HG02885 (cell line): Measurements from ENCODE around the gene C8G.

Experiments used
- ATAC-seq: cut with Tn5 transposase; IDR thresholded peaks from one replicate; pipeline ENCODE4 v1.9.1; 2021; ENCODE audit warnings: mild to moderate bottlenecking; ENCODE audit not compliant: unreplicated experiment, poor library complexity

Gene C8G

DNA sequence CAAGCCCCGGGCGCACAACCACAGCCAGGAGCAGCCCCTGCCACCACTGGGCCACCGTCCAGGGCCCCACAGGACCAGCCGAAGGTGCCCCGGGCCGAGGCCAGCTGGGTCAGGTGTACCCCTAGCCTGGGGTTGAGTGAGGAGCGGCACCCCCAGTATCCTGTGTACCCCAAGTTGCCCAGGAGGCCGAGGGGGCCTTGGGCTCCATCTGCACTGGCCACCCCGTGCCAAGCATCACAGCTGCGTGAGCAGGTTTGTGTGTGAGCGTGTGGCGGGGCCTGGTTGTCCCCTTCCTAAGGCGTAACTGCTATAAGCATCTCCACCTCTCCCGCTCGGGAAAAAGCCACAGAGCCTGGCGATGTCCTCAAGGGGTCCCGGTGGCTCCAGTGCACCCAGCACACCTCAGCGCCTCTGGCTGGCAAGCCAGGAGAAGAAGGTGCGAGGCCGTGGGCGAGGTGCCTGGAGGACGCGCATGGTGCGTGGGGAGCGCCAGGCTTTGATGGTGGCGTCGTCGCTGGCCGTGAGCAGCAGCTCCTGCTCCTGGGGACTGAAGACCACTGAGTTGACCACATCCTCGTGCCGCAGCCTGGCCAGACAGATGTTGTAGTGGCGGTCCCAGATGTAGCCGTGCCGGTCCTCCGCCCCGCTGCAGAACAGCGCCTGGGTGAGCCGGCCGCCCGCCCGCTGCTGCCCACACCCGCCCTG is 4.4 kb upstream of the C8G start:
- ATAC-seq = no peak

DNA sequence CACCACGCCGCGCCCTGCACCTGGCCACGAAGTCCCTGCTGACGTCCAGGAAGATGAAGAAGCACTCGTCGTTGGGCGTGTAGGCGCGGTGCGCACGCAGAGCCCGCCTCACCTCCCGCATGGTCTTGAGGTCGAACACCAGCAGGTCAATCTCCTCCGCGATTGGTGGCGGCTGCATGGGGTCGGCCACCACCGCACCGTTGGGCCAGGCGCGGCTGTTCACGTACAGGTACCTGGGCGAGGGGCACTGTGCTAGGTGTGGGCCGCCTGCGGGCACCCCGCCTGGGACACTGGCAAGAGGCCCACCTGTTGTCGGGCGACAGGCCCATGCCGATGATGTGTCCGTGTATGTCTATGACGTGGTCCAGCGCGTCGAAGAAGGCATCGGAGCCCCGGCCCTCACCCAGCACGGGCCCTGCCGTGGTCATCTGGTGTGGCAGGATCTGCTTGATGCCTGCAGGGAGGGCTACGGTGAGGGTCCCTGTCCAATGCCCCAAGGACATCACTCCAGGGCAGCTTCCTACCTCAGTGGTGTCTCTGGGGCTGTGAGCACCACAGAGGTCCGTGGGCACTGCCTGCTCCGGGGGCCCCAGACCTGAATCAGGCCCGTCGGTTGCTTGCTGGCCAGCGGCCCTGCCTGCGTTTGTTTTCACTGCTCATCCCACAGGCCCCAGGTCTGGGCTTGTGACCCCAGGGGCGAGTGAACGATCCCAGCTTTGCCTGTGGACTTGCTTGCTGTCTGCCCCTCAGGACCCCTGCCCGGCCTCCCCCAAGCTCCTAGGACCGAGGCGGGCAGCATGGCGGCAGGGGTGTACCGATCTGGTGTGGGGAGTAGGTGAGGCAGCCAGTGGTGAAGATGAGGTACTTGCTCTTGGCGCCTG is 3.6 kb upstream of the C8G start:
- ATAC-seq = no peak

DNA sequence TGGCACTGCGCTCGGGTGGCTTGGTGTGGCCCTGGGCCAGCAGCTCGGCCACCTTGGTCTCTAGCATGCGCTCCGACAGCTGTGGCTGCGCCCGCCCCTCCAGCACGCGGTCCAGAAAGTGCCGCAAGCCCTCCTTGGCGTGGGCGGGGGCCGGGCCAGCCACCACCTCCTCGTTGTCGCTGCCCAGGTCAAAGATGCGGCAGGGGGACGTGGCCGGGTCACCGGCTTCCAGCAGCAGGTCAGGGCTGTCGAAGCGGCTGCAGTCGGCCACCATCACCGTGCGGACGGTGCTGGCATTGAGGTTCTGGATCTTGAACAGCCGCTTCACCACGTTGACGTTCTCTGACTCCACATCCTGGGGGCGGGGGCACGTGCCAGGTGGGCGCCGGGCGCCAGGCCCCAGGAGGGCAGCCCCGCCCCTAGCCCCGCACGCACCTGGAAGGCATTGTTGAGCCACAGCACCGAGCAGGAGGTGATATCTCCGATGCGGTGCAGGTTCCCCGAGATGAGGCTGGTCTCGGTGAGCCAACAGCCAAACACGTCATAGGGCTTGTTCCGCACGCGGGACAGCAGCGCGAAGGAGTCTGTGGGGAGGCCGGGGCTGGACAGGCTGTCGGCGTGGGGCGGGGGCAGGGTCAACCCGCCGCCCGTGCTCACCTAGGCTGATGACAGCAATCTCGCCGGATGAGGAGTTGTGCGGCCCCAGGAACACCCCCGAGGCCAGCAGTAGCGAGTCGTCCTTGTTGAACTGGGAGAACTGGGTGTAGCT is 2.7 kb upstream of the C8G start:
- no peak for ATAC-seq

DNA sequence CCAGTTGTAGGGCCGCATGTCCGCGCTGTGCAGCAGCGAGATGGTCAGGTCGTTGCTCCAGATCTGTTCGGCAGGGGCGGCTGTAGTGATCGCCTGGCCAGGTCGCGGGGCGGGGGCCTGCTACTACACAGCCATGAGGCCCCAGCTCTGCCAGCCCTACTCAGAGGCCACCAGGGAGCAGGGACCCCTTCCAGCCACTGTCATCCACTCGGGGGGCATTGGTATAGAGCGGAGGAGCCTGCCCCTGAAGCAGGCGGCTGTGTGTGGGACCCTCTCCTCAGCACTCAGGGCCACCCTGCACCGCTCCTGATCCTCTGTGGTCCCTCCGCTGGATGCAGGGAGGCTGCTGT is 2.2 kb upstream of the C8G start:
- no peak for ATAC-seq

DNA sequence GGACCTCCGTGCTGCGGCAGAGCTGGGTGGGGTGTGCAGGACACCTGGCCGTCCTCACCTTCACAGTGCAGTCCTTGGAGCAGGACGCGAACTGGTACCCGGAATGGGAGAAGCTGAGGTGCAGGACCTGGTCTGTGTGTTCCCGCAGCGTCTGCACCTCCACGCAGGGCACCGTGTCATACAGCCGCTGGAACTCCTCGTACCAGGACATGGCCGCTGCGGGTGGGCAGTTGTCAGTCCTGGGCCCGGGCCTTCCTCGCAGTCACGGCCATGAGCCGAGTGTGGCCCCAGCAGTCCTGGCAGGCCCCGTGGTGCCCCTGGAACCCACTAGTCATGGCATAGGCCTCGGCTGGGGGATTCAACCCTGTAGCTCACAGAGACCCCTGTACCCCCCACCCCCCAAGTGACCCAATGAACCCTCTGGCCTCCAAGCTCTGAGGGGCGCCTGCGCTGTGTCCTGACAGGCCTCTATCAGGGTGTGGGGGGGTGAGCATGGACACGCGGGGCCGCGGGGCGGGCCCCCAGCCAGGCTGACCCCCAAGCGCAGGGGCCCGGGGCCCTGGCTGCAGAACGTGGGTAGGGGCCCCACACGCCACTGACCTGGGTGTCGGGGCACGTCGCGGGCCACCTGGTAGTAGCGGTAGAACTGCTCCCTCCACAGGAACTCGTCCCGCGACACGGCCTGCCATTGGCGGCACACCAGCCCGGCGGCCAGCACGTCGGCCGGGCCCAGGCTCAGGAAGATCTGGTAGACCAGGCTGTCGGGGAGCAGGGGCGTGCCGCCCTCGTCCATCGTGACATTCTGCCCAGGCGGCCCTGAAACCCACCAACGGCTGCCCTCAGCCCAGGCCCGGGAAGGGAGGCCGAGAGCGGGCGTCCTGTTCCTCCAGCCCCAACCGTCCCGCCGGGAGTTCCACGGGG is 1.5 kb upstream of the C8G start:
- peak; percentile 27 for ATAC-seq

DNA sequence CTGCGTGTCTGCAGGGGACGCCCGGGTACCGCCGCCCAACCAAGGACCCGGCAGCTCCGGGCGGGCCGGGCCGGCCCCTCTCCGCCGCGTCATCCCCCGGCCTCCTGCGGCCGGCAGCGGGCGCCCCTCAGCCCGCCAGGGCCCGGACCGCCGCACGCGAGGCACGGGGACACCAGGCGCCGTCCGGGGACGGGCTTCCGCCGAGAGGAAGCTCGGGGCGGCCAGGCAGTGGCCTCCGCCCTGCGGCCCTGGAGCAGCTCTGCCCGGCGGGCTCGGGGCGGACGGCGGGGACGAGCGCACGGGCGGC is 878 bp upstream of the C8G start:
- peak; percentile 38 for ATAC-seq

DNA sequence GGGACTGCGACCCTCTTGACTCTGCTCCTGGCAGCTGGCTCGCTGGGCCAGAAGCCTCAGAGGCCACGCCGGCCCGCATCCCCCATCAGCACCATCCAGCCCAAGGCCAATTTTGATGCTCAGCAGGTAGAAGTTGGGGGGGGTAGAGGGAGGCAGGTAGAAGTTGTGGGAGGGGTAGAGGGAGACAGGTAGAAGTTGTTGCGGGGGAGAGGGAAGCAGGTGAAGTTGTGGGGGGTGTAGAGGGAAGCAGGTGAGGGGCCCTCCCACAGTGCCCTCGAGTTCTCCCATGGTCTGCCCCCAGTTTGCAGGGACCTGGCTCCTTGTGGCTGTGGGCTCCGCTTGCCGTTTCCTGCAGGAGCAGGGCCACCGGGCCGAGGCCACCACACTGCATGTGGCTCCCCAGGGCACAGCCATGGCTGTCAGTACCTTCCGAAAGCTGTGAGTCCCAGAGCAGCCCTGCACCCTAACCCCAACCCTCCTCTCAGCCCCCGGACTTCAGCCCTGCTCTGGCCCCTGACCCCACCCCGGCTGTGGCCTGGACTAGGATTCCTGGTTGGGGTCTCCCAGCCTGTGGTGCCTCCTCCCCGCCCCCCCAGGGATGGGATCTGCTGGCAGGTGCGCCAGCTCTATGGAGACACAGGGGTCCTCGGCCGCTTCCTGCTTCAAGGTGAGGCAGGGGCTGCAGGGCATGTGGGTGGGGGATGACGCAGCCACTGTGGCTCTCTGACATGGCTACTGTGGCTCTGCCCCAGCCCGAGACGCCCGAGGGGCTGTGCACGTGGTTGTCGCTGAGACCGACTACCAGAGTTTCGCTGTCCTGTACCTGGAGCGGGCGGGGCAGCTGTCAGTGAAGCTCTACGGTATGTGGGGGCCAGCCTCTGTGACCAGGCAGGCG is 537 bp downstream of the C8G start:
- no peak for ATAC-seq

DNA sequence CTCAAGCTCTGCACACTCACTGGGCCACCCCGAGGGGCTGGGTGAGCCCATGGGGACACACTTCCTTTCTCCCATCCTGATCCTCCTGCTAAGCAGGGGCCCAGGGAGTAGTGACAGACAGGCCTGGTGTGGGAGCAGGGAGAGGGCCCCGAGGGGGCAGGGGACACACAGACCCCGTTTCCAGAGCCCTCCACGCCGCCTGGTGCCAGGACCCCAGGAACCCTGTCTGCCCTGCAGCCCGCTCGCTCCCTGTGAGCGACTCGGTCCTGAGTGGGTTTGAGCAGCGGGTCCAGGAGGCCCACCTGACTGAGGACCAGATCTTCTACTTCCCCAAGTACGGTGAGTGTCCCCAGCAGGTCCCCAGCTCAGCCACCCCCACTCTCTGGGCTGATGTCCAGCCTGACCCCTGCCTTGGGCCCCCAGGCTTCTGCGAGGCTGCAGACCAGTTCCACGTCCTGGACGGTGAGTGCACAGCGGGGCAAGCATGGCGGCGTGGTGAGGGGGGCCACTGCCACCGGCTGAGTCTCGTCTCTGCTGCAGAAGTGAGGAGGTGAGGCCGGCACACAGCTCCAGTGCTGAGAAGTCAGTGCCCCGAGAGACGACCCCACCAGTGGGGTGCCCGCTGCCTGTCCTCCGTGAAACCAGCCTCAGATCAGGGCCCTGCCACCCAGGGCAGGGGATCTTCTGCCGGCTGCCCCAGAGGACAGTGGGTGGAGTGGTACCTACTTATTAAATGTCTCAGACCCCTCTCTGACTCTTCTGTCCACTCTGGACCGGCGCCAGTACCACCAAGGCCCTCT is 1.4 kb downstream of the C8G start:
- ATAC-seq = no peak

DNA sequence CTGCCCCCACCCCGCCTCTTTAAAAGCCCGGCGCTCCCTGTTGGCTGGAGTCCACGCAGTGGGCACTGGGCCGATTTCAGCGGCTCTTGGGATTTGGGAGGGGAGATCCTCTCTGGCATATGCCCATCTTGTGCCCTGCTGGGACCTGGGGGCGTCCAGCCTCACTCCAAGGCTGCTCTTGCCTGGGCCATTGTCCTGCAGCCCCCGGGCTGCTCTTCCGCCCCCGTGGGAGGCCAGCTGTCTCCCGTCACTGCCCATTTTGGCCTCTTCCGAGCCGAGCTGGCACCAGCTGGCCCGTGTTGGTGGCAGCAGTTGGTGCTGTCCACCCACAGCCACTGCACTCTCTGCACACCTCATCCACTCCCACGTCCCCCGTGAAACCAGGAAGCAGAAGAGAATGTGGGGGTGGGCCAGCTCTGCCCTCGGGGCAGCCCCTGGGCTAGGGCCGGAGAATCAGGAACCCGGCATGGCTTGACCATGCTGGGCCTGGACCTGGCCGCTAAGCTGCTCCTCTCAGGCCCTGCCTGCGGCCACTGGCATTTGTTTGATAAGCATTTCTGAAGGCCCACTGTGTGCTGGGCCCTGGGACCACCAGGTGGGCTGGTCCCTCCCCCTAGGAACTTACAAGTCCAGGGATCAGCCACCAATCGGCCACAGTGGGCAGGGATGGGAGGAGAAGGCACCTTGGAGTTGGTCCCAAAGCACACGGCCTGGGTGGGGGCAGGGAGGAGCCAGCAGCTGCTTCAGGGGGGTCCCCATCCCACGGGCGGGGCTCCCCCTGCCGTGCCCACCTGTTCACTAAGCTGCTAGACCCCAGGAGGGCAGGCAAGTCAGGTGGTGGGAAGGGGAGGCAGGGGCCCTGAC is 2.2 kb downstream of the C8G start:
- no peak for ATAC-seq

DNA sequence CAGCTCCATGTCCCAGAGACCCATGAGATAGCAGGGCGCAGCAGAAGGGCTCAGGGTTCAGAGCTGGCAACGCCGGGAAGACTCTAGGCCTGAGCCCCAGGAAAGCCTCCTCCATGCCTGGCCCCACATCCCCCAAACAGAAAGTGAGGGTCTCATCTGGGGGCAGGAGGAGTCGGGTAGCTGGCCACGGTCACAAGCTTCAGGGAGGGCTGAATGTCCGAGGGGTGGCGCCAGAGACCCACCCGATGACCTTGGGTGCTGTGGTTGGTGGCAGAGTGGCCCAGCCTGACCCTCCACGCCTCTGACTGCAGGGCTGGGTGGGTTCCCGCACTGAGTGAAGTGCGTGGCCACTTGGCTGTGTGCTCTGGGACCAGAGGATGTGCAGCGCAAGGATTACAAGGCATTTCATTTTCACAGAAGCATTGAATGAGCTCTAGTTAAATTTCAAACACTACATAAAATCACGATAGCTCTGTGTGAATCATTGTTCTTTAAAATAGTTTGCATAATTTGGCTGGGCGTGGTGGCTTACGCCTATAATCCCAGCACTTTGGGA is 3.0 kb downstream of the C8G start:
- ATAC-seq = no peak

DNA sequence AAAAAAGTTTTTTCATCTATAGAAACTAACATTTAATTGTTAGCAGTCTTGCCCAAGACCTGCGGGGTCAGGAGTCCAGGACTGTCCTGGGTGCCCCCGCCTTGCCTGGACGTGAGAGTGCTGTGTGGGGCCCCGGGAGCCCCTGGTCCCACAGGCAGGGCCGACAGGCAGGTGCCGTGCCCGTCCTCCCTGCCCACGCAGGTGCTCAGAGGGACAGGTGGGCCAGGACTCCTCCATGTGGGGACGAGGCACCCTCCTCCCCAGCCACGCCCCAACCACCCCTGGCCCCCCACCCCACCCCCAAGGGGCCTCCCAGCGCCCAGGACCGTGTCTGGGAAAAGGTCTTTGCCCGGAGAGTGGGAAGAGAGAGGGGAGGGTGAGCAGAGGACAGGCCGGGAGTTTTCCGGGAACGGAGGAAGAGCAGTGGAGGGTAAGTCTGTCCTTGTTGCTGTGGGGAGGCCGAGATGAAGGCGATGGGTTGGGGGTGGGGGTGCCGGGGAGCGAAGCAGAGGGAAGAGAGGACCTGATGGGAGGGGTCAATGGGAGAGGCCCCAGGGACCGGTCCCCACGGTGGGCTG is 4.3 kb downstream of the C8G start:
- no peak for ATAC-seq

DNA sequence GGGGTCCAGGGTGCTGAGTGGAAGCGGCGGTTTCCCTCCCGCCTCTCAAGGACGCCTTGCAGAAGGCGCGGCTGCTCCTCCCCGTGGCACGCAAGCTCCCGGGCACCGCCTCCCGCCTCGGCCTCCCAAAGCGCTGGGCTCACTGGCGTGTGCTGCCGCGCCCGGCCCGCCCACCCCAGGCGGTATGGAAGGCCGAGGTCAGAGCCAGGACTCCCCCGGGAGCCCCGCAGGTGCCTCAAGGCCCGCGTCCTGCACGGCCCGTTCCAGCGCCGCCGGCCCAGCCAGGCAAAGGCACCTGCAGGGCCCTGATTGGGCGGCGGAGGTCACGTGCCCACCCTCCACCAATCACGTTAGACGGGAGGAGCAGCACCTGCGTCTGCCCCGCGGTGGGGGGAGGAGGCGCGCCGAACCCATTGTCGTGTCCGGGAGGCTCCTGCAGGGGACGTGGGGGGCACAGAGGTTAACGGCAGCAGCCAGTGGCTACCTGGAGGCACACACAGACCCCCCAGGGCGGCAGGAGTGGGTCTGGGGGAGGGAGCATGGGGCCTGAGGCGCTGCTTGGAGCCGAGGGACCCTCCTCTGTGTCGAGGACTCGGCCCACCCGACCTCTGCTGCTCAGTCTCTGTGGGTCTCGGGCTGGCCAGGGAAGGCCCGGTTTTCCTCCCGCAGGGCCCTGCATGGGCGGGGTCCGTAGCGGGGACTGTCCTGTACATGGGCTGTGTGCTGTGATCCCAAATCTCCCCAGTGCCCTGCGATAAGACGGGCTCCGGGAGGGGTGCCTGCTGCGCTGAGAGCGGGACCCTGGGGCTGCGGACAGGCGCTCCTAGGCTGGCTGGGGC is 5.0 kb downstream of the C8G start:
- ATAC-seq = peak; percentile 89

DNA sequence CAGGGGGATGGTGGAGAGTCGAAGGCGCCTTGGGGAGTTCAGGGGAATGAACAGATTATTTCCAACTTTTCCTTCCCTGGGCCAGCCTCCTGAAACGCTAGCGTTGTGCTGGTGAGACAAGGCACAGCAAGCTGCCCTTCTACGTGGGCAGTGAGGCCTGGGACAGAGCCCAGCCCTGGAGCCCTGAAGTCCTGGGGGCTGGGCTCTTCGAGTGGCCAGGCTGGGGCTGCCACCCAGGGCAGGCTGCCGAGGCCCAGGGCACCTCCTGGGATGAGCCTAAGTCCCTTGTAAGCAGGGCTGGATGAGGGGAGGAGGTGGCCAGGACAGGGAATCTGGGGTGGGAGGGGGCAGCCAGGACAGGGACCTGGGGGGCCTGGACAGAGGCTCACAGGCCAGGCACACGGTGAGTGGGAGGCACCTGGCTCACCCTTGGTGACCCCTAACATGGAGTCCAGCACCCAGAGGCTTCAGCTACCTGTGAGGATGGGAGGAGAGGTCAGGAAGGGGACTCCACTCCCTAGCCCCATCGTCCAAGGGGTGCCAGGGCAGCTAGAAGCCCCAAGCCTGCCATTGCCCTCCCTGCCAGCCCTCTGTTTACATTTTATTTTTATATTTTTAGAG is 5.7 kb downstream of the C8G start:
- ATAC-seq = no peak

DNA sequence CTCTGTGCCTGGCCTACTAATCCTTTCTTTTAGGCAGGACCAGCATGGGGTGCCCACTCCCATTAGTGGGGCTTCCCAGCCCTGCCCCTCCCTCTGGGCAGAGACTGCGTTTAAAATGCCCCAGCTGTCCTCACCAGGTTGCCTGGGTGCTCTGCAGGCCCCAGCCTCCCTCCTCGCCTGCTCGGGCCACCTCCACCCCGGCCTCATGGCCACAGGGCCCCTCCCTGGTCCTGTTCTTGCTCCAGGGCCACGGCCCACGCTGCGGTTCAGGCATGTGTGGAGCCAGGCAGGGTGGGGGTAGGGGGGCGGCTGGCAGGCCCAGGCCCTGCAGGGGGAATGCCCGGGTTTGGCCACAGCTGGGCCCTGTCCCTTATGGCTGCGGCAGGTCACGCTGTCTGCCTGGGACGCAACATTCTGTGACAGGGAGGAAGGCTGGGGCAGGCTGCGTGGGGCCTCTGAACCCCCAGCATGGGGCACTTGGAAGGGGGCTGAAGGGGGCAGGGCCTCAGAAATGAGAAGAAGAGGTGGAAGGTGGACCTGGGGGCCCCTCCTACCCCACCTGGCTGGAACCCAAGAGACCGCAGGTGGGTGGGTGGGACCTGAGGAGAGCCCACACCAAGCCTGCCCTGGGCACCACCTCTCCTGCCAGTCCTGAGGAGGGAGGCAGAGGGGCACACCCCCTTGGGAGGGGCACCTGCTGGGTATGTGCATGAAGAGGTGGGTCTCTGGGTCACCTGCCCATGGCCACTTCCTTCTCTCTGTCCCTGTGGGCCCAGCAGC is 6.7 kb downstream of the C8G start, which contains the start of gene LCN12:
LCN12 (plus strand) TSS at position 733 of the 780 bp plus-strand sequence. CDS start 55 bp downstream, outside the sequence.
- ATAC-seq = no peak
